HEK293 (cell line): Measurements from ENCODE around the gene MIEF2.

ENCODE experiments used
- CTCF ChIA-PET: fragments of 350-600 bp; formaldehyde crosslinking; extraction: SDS; loops from one replicate; lab custom pipeline; 2021; ENCODE audit warnings: antibody characterized with exemption; lab: Yijun Ruan, JAX
- POLR2A ChIA-PET: fragments of 300-600 bp; formaldehyde crosslinking; extraction: SDS; loops from one replicate; lab custom pipeline; 2020; ENCODE audit warnings: antibody characterized with exemption, inconsistent platforms; lab: Yijun Ruan, JAX
- H3K27ac ChIP-seq: fragments of 200-500 bp; sonication (Bioruptor generic); 2 replicates; pipeline ENCODE4 v1.5.1; 2014; ENCODE audit warnings: low read depth, low read length, control low read depth, inconsistent platforms; ENCODE audit errors: extremely low read depth
- H3K36me3 ChIP-seq, 2 experiments: fragments of 200-500 bp in 1 of 2; sonication (Bioruptor generic) in 1 of 2; 1 replicate in 1 of 2; 2 replicates in 1 of 2; pipeline ENCODE4 v1.5.1; 2014 to 2017; ENCODE audit warnings: inconsistent platforms in 2 of 2, low read length in 2 of 2; ENCODE audit not compliant: control insufficient read depth in 2 of 2, insufficient read depth in 1 of 2
- H3K4me1 ChIP-seq: fragments of 200-500 bp; sonication (Bioruptor generic); 2 replicates; pipeline ENCODE4 v1.5.1; 2014; ENCODE audit warnings: mild to moderate bottlenecking, low read length, inconsistent platforms; ENCODE audit not compliant: control insufficient read depth, insufficient read depth
- H3K4me3 ChIP-seq: 2 replicates; pipeline ENCODE4 v1.5.1; 2011; ENCODE audit warnings: low read depth, mild to moderate bottlenecking, control low read depth, low read length, moderate library complexity
- H3K9me3 ChIP-seq: fragments of 200-500 bp; sonication (Bioruptor generic); 2 replicates; pipeline ENCODE4 v1.5.1; 2014; ENCODE audit warnings: low read depth, low read length, inconsistent platforms; ENCODE audit not compliant: control insufficient read depth, insufficient read depth
- BCL11A ChIP-seq: fragments of 450-650 bp; formaldehyde crosslinking; IDR thresholded peaks from 2 replicates; pipeline ENCODE4 v1.5.1; 2016; ENCODE audit warnings: low read depth, missing biosample characterization, missing genetic modification characterization
- GLIS1 ChIP-seq: fragments of 450-650 bp; formaldehyde crosslinking; IDR thresholded peaks from 2 replicates; pipeline ENCODE4 v1.5.1; 2016; ENCODE audit warnings: missing biosample characterization, missing genetic modification characterization
- SP2 ChIP-seq: fragments of 450-650 bp; formaldehyde crosslinking; IDR thresholded peaks from 2 replicates; pipeline ENCODE4 v1.5.1; 2016; ENCODE audit warnings: missing biosample characterization, missing genetic modification characterization
- SP3 ChIP-seq: fragments of 450-650 bp; formaldehyde crosslinking; IDR thresholded peaks from 2 replicates; pipeline ENCODE4 v1.5.1; 2016; ENCODE audit warnings: missing biosample characterization, missing genetic modification characterization
- ZFP3 ChIP-seq: fragments of 450-650 bp; formaldehyde crosslinking; IDR thresholded peaks from 2 replicates; pipeline ENCODE4 v1.5.1; 2016; ENCODE audit warnings: low read depth, missing biosample characterization, missing genetic modification characterization
- ZFP37 ChIP-seq: fragments of 450-650 bp; formaldehyde crosslinking; IDR thresholded peaks from 2 replicates; pipeline ENCODE4 v1.5.1; 2016; ENCODE audit warnings: missing biosample characterization, missing genetic modification characterization
- ZNF121 ChIP-seq: fragments of 450-650 bp; formaldehyde crosslinking; IDR thresholded peaks from 2 replicates; pipeline ENCODE4 v1.5.1; 2016; ENCODE audit warnings: missing biosample characterization, missing genetic modification characterization
- ZNF211 ChIP-seq: fragments of 450-650 bp; formaldehyde crosslinking; IDR thresholded peaks from 2 replicates; pipeline ENCODE4 v1.5.1; 2016; ENCODE audit warnings: low read depth, missing biosample characterization, missing genetic modification characterization
- ZNF302 ChIP-seq: fragments of 450-650 bp; formaldehyde crosslinking; IDR thresholded peaks from 2 replicates; pipeline ENCODE4 v1.5.1; 2016; ENCODE audit warnings: missing biosample characterization, missing genetic modification characterization, low read depth
- ZSCAN23 ChIP-seq: fragments of 450-650 bp; formaldehyde crosslinking; IDR thresholded peaks from 2 replicates; pipeline ENCODE4 v1.5.1; 2016; ENCODE audit warnings: missing biosample characterization, missing genetic modification characterization
- TF ChIP-seq, protein P1 (sequence below): fragments of 450-650 bp; formaldehyde crosslinking; IDR thresholded peaks from 2 replicates; pipeline ENCODE4 v1.5.1; 2016; ENCODE audit warnings: missing biosample characterization, missing genetic modification characterization, low read depth
- TF ChIP-seq, protein P2 (sequence below): fragments of 450-650 bp; formaldehyde crosslinking; IDR thresholded peaks from 2 replicates; pipeline ENCODE4 v1.5.1; 2016; ENCODE audit warnings: missing biosample characterization, missing genetic modification characterization
- TF ChIP-seq, protein P3 (sequence below): fragments of 450-650 bp; IDR thresholded peaks from 2 replicates; pipeline ENCODE4 v1.5.1; 2018; ENCODE audit warnings: missing biosample characterization, missing genetic modification characterization
- TF ChIP-seq, protein P4 (sequence below): fragments of 450-650 bp; formaldehyde crosslinking; IDR thresholded peaks from 2 replicates; pipeline ENCODE4 v1.5.1; 2016; ENCODE audit warnings: missing biosample characterization, missing genetic modification characterization

MIEF2 gene

DNA sequence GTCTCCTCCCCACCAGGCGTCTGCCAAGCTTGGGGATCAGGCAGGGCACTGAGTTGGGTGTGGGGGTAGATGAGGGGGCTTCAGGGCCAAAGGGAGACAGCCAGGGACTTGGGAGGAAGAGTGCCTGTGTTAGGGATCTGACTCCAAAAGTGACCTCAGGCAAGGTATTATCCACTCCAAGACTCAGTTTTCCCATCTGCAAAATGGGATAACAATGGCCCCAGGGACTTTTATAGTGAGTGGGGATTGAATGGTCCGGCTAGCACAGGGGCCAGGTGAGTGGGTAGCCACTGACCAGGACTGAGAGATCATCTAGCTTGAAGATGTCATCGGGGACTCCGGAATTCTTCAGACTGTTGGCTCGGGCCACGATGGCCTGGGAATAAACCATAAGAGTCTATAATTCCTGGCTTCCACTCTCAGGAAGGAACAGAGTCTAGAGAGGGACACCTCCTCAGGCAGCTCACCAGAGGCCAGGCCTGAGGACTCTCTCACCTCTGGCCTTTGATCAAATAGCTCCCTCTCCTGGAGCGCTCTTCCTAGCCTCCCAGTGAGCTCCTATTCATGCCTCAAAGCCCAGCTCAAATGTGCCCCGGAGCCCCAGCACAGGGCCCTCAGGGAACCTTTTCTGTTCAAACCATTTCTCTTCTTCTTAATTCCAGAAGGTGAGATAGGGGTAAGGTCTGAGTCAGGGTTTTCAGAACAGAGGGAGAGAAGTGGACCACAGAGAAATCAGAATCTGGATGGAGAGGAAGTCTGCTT, 5.4 kb upstream of the MIEF2 start:
- TF ChIP-seq, protein P1, sequence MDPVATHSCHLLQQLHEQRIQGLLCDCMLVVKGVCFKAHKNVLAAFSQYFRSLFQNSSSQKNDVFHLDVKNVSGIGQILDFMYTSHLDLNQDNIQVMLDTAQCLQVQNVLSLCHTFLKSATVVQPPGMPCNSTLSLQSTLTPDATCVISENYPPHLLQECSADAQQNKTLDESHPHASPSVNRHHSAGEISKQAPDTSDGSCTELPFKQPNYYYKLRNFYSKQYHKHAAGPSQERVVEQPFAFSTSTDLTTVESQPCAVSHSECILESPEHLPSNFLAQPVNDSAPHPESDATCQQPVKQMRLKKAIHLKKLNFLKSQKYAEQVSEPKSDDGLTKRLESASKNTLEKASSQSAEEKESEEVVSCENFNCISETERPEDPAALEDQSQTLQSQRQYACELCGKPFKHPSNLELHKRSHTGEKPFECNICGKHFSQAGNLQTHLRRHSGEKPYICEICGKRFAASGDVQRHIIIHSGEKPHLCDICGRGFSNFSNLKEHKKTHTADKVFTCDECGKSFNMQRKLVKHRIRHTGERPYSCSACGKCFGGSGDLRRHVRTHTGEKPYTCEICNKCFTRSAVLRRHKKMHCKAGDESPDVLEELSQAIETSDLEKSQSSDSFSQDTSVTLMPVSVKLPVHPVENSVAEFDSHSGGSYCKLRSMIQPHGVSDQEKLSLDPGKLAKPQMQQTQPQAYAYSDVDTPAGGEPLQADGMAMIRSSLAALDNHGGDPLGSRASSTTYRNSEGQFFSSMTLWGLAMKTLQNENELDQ (tag by site-specific recombination) = no peak
- TF ChIP-seq ZFP37 (tag by site-specific recombination) = no peak
- peak; percentile 93 for TF ChIP-seq ZFP3 (tag by site-specific recombination)
- CTCF ChIA-PET = interaction anchor here (0.8 to 1.3 kb wide), 3 partner anchors 13 to 94 kb away, joined by 3 read pairs; no protein-coding TSS in a partner anchor
- peaks cover 9 to 71% of the 10 kb centered on the region in 2 experiments for H3K36me3 ChIP-seq
- no peak overlapping the region for H3K27ac ChIP-seq
- POLR2A ChIA-PET = no interaction called here
- H3K4me3 ChIP-seq = no peak overlapping the region
- H3K9me3 ChIP-seq = no peaks in the 10 kb centered on the region
- peaks cover 12% of the 10 kb centered on the region for H3K4me1 ChIP-seq

DNA sequence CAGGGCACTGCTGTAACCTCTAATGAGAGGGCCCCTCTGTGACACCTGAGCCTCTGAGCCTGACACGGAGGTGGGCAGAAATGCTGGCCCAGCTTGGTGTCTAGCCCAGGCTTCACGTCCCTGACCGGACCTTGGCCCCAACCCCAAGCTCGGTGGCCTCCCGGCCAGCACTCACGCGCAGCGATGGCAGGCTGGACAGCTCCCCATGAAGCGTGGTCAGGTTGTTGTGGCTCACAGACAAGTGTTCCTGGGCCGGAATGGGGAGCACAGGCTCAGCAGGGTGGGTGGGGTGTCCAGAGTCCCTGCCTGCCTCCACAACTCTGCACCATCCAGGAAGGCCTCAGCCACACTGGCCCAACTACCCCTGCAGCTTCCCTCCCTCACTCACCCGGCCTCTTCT, 4.1 kb upstream of the MIEF2 start:
- POLR2A ChIA-PET = no interaction called here
- peaks cover 9 to 59% of the 10 kb centered on the region in 2 experiments for H3K36me3 ChIP-seq

DNA sequence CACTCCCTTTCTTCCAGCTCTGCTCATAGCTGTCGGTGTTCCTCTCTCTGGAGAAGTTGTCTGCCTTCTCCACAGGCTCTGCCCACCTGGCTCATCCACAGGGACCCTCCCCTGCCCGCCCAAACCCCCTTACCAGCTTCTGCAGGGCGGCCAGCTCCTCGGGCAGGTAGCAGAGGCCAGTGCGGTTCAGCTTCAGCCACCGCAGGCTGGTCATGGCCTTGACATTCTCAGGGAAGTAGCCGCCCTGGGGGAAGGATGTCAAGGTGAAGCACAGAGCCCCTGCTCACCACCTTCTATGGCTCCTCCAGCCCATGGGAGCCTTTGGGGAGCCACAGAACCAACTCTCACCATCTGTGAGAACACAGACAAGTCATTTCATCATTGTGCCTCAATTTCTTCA, 3.7 kb upstream of the MIEF2 start:
- Histone ChIP-seq H3K27ac (peak overlapping the region; percentile 96; the same call in 1 of the 2 replicates), H3K4me1 (peaks cover 12% of the 10 kb centered on the region), H3K4me3 (no peak overlapping the region), H3K36me3 (peaks cover 9 to 54% of the 10 kb centered on the region in 2 experiments), H3K9me3 (no peaks in the 10 kb centered on the region)
- ChIA-PET CTCF (interaction anchor here (0.9 to 1.5 kb wide), 2 partner anchors 9 to 45 kb away, joined by 3 to 4 read pairs; no protein-coding TSS in a partner anchor), POLR2A (interaction anchor here (1.4 kb wide), 1 partner anchor 58 kb away, joined by 4 read pairs; the partner anchor contains the start of genes SMCR8 and TOP3A)
- TF ChIP-seq ZNF211 (tag by site-specific recombination) (no peak), BCL11A (no peak), SP3 (no peak), ZSCAN23 (tag by site-specific recombination) (no peak), ZNF121 (tag by site-specific recombination) (no peak), SP2 (tag by site-specific recombination) (no peak), ZNF302 (tag by site-specific recombination) (no peak)
- TF ChIP-seq, protein P2, sequence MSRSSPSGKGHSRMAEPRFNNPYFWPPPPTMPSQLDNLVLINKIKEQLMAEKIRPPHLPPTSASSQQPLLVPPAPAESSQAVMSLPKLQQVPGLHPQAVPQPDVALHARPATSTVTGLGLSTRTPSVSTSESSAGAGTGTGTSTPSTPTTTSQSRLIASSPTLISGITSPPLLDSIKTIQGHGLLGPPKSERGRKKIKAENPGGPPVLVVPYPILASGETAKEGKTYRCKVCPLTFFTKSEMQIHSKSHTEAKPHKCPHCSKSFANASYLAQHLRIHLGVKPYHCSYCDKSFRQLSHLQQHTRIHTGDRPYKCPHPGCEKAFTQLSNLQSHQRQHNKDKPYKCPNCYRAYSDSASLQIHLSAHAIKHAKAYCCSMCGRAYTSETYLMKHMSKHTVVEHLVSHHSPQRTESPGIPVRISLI (tag by site-specific recombination) = no peak
- TF ChIP-seq, protein P3, sequence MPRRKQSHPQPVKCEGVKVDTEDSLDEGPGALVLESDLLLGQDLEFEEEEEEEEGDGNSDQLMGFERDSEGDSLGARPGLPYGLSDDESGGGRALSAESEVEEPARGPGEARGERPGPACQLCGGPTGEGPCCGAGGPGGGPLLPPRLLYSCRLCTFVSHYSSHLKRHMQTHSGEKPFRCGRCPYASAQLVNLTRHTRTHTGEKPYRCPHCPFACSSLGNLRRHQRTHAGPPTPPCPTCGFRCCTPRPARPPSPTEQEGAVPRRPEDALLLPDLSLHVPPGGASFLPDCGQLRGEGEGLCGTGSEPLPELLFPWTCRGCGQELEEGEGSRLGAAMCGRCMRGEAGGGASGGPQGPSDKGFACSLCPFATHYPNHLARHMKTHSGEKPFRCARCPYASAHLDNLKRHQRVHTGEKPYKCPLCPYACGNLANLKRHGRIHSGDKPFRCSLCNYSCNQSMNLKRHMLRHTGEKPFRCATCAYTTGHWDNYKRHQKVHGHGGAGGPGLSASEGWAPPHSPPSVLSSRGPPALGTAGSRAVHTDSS (tag by site-specific recombination) = no peak

More for the DNA sequence above, 4.1 kb upstream of the MIEF2 start:
- no peak overlapping the region for H3K4me3 ChIP-seq
- no peaks in the 10 kb centered on the region for H3K9me3 ChIP-seq
- H3K4me1 ChIP-seq = peaks cover 12% of the 10 kb centered on the region
- 0 out of 2 replicates have a peak overlapping the region, but pooled peaks have one; percentile 96 for H3K27ac ChIP-seq
- TF ChIP-seq, protein P4, sequence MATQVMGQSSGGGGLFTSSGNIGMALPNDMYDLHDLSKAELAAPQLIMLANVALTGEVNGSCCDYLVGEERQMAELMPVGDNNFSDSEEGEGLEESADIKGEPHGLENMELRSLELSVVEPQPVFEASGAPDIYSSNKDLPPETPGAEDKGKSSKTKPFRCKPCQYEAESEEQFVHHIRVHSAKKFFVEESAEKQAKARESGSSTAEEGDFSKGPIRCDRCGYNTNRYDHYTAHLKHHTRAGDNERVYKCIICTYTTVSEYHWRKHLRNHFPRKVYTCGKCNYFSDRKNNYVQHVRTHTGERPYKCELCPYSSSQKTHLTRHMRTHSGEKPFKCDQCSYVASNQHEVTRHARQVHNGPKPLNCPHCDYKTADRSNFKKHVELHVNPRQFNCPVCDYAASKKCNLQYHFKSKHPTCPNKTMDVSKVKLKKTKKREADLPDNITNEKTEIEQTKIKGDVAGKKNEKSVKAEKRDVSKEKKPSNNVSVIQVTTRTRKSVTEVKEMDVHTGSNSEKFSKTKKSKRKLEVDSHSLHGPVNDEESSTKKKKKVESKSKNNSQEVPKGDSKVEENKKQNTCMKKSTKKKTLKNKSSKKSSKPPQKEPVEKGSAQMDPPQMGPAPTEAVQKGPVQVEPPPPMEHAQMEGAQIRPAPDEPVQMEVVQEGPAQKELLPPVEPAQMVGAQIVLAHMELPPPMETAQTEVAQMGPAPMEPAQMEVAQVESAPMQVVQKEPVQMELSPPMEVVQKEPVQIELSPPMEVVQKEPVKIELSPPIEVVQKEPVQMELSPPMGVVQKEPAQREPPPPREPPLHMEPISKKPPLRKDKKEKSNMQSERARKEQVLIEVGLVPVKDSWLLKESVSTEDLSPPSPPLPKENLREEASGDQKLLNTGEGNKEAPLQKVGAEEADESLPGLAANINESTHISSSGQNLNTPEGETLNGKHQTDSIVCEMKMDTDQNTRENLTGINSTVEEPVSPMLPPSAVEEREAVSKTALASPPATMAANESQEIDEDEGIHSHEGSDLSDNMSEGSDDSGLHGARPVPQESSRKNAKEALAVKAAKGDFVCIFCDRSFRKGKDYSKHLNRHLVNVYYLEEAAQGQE (tag by site-specific recombination) = peak; percentile 85
- no peak for TF ChIP-seq GLIS1 (tag by site-specific recombination)
- TF ChIP-seq, all 188 proteins: peak for 1
- CTCF ChIA-PET = interaction anchor here (1.5 kb wide), 1 partner anchor 9 kb away, joined by 4 read pairs; no protein-coding TSS in a partner anchor
